T-helper 22 cell (primary cell): ENCODE measurements around the gene MAFG.

Source experiments
- DNase-seq: peaks from one replicate; pipeline ENCODE4 v3.0.0-alpha.2; 2020; ENCODE audit warnings: low read depth

Gene MAFG

DNA sequence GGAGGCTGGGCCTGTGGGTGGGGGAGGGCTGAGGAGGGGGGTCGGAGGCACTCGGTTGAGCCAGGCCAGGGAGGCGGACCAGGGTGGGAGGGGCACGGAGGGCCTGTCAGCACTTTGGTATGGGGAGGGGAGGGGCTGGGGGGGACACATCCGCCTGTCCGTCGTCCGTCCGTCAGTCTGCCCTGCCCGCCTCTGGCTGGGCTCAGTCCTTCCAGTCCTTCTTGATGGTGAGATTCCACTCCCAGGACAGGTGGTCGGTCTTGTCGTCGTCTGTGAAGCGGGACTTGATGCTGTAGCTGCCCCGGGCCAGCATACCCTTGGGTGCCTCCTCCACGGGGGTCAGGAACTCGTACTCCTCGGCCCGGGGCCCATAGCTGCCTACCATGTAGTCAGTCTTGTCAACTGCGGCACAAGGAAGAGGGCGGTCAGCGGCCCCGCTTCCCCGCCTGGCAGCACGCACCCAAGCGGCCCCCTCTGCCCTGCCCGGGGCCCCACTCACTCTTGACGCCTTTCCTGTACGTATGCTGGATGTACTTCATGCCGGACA, 58.8 kb downstream of the MAFG start:
- DNase-seq: no peak
